WERI-Rb-1 (cell line): ENCODE data around the gene TMEM178A.

ENCODE experiments used
- DNase-seq: peaks from one replicate; pipeline ENCODE4 v3.0.0-alpha.2; 2020
- H3K27ac ChIP-seq: fragments of 250-450 bp; sonication (Bioruptor Pico); 2 replicates; pipeline ENCODE4 v1.5.1; 2020; ENCODE audit warnings: mild to moderate bottlenecking, moderate library complexity
- H3K27me3 ChIP-seq: fragments of 250-450 bp; sonication (Bioruptor Pico); 2 replicates; pipeline ENCODE4 v1.5.1; 2021; ENCODE audit warnings: mild to moderate bottlenecking, low read depth, moderate library complexity; ENCODE audit not compliant: insufficient read depth, severe bottlenecking
- H3K36me3 ChIP-seq: fragments of 250-450 bp; sonication (Bioruptor Pico); 2 replicates; pipeline ENCODE4 v1.5.1; 2020; ENCODE audit warnings: mild to moderate bottlenecking, moderate library complexity
- H3K4me3 ChIP-seq: 2 replicates; pipeline ENCODE4 v1.5.1; 2011; ENCODE audit warnings: low read depth, mild to moderate bottlenecking, control low read depth, low read length
- H3K9me3 ChIP-seq: fragments of 250-450 bp; sonication (Bioruptor Pico); 2 replicates; pipeline ENCODE4 v1.5.1; 2021; ENCODE audit warnings: mild to moderate bottlenecking, moderate library complexity; ENCODE audit not compliant: severe bottlenecking
- TF ChIP-seq, protein P1 (sequence below): IDR thresholded peaks from 2 replicates; pipeline ENCODE4 v1.5.1; 2011; ENCODE audit warnings: low read depth, mild to moderate bottlenecking, control low read depth, inconsistent platforms, low read length

Gene TMEM178A

DNA sequence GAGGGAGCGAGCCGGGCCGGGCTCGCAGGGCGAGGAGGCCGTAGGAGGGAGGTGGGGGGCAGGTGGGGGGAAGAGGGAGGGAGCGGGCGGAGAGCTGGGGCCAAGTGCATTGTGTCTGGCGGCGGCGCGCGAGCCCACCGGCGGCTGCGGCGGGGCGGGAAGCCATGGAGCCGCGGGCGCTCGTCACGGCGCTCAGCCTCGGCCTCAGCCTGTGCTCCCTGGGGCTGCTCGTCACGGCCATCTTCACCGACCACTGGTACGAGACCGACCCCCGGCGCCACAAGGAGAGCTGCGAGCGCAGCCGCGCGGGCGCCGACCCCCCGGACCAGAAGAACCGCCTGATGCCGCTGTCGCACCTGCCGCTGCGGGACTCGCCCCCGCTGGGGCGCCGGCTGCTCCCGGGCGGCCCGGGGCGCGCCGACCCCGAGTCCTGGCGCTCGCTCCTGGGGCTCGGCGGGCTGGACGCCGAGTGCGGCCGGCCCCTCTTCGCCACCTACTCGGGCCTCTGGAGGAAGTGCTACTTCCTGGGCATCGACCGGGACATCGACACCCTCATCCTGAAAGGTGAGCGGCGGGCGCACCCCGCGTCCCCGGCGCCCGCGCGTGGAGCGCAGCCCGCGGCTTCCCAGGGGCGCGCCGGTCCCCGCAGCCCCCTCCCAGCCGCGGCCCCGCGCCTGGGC is at the start of gene TMEM178A:
TMEM178A (plus strand) TSS at position 107 of the 680 bp plus-strand sequence; CDS start at position 165, 58 bp downstream.
- TF ChIP-seq, protein P1, sequence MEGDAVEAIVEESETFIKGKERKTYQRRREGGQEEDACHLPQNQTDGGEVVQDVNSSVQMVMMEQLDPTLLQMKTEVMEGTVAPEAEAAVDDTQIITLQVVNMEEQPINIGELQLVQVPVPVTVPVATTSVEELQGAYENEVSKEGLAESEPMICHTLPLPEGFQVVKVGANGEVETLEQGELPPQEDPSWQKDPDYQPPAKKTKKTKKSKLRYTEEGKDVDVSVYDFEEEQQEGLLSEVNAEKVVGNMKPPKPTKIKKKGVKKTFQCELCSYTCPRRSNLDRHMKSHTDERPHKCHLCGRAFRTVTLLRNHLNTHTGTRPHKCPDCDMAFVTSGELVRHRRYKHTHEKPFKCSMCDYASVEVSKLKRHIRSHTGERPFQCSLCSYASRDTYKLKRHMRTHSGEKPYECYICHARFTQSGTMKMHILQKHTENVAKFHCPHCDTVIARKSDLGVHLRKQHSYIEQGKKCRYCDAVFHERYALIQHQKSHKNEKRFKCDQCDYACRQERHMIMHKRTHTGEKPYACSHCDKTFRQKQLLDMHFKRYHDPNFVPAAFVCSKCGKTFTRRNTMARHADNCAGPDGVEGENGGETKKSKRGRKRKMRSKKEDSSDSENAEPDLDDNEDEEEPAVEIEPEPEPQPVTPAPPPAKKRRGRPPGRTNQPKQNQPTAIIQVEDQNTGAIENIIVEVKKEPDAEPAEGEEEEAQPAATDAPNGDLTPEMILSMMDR, result no peak
- peak within 1 kb of the TSS; percentile 86 for H3K4me3 ChIP-seq
- no peaks in the 10 kb centered on the region for H3K9me3 ChIP-seq
- H3K27me3 ChIP-seq, result peaks cover 10% of the 10 kb centered on the region
- peak; percentile 40 for DNase-seq
- H3K27ac ChIP-seq, result no peak within 1 kb of the TSS; the same call in 1 of the 2 replicates
- no peaks in the 10 kb centered on the region for H3K36me3 ChIP-seq

DNA sequence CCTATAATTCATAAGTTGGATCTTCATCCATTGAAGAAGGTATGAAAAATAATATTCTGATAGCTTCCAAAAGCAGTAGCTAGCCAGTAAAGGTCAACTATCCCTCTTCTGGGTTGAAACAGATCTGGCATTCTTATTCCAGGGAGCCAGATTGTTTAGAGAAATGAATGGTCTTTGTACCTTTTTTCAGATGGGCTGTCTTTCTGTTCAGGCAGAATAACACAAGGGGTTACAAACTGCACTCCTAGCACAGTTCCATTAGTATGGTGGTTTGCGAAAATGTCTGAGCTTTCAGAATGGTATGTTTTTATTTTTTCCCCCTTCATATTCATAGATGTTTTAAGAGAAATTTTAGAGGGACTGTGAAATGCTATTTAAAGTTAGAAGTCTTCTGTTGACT is 47.5 kb upstream of the TMEM178A start:
- TF ChIP-seq, protein P1, result no peak

DNA sequence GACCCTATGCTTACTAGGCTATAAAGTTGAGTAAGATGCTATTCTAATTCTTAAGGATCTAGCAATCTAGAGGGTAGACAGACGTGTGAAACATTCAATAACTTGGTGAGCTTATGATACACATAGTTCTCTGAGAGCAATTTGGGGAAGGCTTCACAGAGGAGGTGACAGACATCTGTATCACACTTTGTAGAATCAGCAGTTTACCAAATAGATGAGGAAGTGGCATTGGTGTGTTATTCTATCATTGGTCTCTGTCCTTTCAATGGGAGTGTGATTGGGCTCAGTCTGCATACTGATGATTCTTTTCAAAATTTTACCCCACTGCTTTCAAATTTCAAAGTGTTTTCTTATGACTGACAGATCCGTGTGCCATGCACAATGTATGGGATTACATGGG is 47.0 kb upstream of the TMEM178A start:
- DNase-seq, result no peak
- no peak overlapping the region for H3K27ac ChIP-seq
- H3K36me3 ChIP-seq, result no peaks in the 10 kb centered on the region
- TF ChIP-seq, protein P1, result no peak
- no peak overlapping the region for H3K4me3 ChIP-seq
- no peaks in the 10 kb centered on the region for H3K9me3 ChIP-seq
- H3K27me3 ChIP-seq, result no peaks in the 10 kb centered on the region

More for the DNA sequence above, 47.5 kb upstream of the TMEM178A start:
- Histone ChIP-seq H3K36me3 (no peaks in the 10 kb centered on the region), H3K27ac (no peak overlapping the region), H3K9me3 (no peaks in the 10 kb centered on the region), H3K4me3 (no peak overlapping the region), H3K27me3 (no peaks in the 10 kb centered on the region)
- DNase-seq, result no peak

DNA sequence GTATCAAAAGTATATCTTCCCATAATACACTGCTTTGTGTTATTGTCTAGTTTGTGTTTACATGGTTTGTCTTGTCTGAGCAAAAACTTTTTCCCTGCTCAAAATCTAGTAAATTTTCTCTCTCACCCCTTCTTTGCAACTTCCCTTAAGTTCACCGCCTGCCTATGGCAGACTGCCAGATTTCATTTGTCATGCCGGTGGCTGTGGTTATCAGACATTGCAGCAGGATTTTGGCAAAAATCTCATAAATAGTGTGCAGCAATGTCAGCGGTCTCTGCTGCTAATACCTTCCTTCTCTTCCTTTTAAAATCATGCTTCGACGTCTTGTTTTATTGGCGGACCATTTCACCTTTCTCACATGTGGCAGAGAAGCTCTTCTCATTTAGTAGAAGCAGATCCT is 45.6 kb upstream of the TMEM178A start:
- Histone ChIP-seq H3K27me3 (no peaks in the 10 kb centered on the region), H3K36me3 (no peaks in the 10 kb centered on the region), H3K27ac (no peak overlapping the region), H3K4me3 (no peak overlapping the region), H3K9me3 (no peaks in the 10 kb centered on the region)
- DNase-seq, result no peak
- TF ChIP-seq, protein P1, result no peak

DNA sequence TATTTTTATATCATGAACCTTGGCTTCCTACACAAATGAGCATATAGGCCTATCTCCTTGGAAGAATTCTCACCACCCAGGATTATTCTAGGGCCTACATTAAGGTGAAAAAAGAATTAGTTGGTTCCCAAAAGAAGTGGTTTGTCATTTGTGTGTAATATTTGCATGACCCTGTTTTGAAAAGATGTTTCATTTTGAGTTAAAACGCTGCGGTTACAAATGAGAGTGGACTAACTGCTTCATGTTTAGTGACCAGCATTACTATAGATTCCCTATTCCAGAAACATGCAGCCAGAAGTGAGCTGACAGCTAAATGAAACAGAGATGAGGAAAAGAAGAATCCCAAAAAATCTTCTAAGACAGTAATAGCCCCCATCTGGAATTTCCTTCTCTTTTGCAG is 44.1 kb upstream of the TMEM178A start:
- Histone ChIP-seq H3K36me3 (no peaks in the 10 kb centered on the region), H3K9me3 (no peaks in the 10 kb centered on the region), H3K27ac (no peak overlapping the region), H3K4me3 (no peak overlapping the region), H3K27me3 (no peaks in the 10 kb centered on the region)
- DNase-seq, result no peak
- TF ChIP-seq, protein P1, result no peak

DNA sequence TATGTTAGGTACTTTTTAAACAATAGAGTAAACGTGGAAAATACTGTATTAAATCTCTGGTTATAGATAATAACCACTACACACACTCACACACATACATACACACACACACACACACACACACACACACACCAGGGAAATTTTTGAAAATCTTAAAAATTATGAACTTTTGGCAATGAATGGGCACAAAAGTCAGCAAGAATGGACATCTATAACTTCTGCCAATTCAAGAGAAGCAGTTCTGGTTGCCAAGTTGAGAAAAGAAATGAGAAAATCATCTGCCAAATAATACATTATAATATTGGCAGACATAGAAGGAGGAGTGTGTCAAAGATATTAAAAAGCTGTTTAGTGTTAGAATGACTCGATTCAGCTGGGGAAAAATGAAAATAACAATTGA is 42.9 kb upstream of the TMEM178A start:
- Histone ChIP-seq H3K36me3 (no peaks in the 10 kb centered on the region), H3K27ac (no peak overlapping the region), H3K27me3 (no peaks in the 10 kb centered on the region), H3K4me3 (no peak overlapping the region), H3K9me3 (no peaks in the 10 kb centered on the region)
- DNase-seq, result no peak
- TF ChIP-seq, protein P1, result no peak
